Neural progenitor cell (in vitro differentiated cells): ENCODE measurements around the gene ANKS1B. TPM values are rescaled to one million over a fixed set of nuclear protein-coding genes. Genes with fewer than 3 reads are reported as not detected.
A peak's percentile ranks its signal among the peaks of the same experiment; 100 is the strongest.

Experiments
- DNase-seq: peaks from one replicate; pipeline ENCODE4 v3.0.0-alpha.2; 2016; ENCODE audit warnings: low spot score
- H2AFZ ChIP-seq: fragments of 200-600 bp; sonication (generic); replicated peaks from 2 replicates; pipeline ENCODE4 v1.6.1; 2016; ENCODE audit warnings: antibody characterized with exemption
- H3F3A ChIP-seq: fragments of 200-600 bp; sonication (generic); 2 replicates; pipeline ENCODE4 v1.6.1; 2016; ENCODE audit warnings: antibody characterized with exemption, low read depth
- H3K27ac ChIP-seq: fragments of 200-600 bp; sonication (generic); 2 replicates; pipeline ENCODE4 v1.5.1; 2016; ENCODE audit warnings: mild to moderate bottlenecking
- H3K27me3 ChIP-seq: fragments of 200-600 bp; sonication (generic); 2 replicates; pipeline ENCODE4 v1.6.1; 2016; ENCODE audit warnings: mild to moderate bottlenecking, moderate library complexity
- H3K36me3 ChIP-seq: fragments of 200-600 bp; sonication (generic); 2 replicates; pipeline ENCODE4 v1.5.1; 2016
- H3K4me1 ChIP-seq: fragments of 200-600 bp; sonication (generic); 2 replicates; pipeline ENCODE4 v1.6.1; 2016; ENCODE audit warnings: mixed run types
- H3K4me2 ChIP-seq: fragments of 200-600 bp; sonication (generic); 2 replicates; pipeline ENCODE4 v1.6.1; 2016
- H3K4me3 ChIP-seq: fragments of 200-600 bp; sonication (generic); 2 replicates; pipeline ENCODE4 v1.5.1; 2016
- H3K79me2 ChIP-seq: fragments of 200-600 bp; sonication (generic); 2 replicates; pipeline ENCODE4 v1.6.1; 2016; ENCODE audit warnings: low read depth
- H3K9ac ChIP-seq: fragments of 200-600 bp; sonication (generic); 2 replicates; pipeline ENCODE4 v1.6.1; 2016
- H3K9me3 ChIP-seq: fragments of 200-600 bp; sonication (generic); 2 replicates; pipeline ENCODE4 v1.5.1; 2016; ENCODE audit warnings: low read depth
- H4K20me1 ChIP-seq: fragments of 200-600 bp; sonication (generic); 2 replicates; pipeline ENCODE4 v1.6.1; 2016; ENCODE audit warnings: low read depth
- H3K27ac Mint-ChIP-seq: 3 replicates; pipeline ENCODE4 v1.8.0; 2021; ENCODE audit warnings: mixed read lengths
- H3K27me3 Mint-ChIP-seq: 2 replicates; pipeline ENCODE4 v1.8.0; 2022; ENCODE audit warnings: low read depth, mild to moderate bottlenecking, inconsistent platforms, moderate library complexity, mixed read lengths; ENCODE audit not compliant: insufficient read depth
- H3K36me3 Mint-ChIP-seq: 3 replicates; pipeline ENCODE4 v1.8.0; 2021; ENCODE audit warnings: mixed read lengths
- H3K4me1 Mint-ChIP-seq: 3 replicates; pipeline ENCODE4 v1.8.0; 2021; ENCODE audit warnings: mixed read lengths
- H3K4me3 Mint-ChIP-seq: 3 replicates; pipeline ENCODE4 v1.8.0; 2021; ENCODE audit warnings: mild to moderate bottlenecking, moderate library complexity, mixed read lengths
- H3K9me3 Mint-ChIP-seq: 3 replicates; pipeline ENCODE4 v1.8.0; 2020; ENCODE audit warnings: mixed read lengths
- EZH2 ChIP-seq: fragments of 200-600 bp; sonication (generic); IDR thresholded peaks from 2 replicates; pipeline ENCODE4 v1.6.1; 2017; ENCODE audit warnings: antibody characterized with exemption, mild to moderate bottlenecking, moderate library complexity
- EZH2phosphoT487 ChIP-seq: fragments of 200-600 bp; sonication (generic); IDR thresholded peaks from 2 replicates; pipeline ENCODE4 v1.6.1; 2017; ENCODE audit warnings: antibody characterized with exemption
- total RNA-seq: library from RNA; depleted of rRNA; stranded (reverse); fragments of >200 nt; gene quantifications from 2 replicates; pipeline ENCODE4 v1.2.3, GENCODE V29; 2015; ENCODE audit warnings: low replicate concordance
- TF ChIP-seq, protein P1 (sequence below): fragments of 200-600 bp; sonication (generic); IDR thresholded peaks from 2 replicates; pipeline ENCODE4 v1.5.1; 2017; ENCODE audit warnings: antibody characterized with exemption, mild to moderate bottlenecking

Gene ANKS1B
- total RNA-seq, 1 donor from 2014 or later, result 7.9 TPM

DNA sequence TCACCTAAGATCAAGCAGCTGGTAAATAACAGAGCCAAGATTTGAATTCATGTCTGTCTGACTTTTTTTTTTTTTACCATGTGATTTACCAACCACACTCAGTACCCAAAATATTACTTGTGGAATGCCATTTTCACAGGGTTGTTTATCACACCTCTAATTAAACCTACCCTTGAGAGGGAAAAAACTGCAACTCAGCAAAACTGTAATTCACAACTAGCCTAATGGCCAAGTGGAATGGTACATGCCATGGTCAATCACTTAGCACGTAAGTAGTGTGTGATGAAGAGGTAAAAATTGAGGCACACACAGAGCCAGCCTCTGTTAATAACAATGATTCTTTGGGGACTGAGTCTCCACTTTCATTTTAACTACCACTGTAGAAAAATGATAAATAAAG, 750.0 kb downstream of the ANKS1B start:
- Histone ChIP-seq H3F3A (peaks cover 6% of the 10 kb centered on the region), H3K4me3 (no peak overlapping the region), H3K9ac (no peak overlapping the region), H3K4me1 (peaks cover 28% of the 10 kb centered on the region), H3K79me2 (no peaks in the 10 kb centered on the region), H3K36me3 (no peaks in the 10 kb centered on the region), H3K27ac (no peak overlapping the region), H4K20me1 (no peaks in the 10 kb centered on the region), H2AFZ (no peak overlapping the region), H3K27me3 (no peaks in the 10 kb centered on the region), H3K4me2 (no peak overlapping the region), H3K9me3 (no peaks in the 10 kb centered on the region)
- Mint-ChIP-seq H3K36me3 (peaks cover 6% of the 10 kb centered on the region), H3K4me1 (peaks cover 27% of the 10 kb centered on the region), H3K9me3 (peaks cover 21% of the 10 kb centered on the region), H3K4me3 (no peak overlapping the region), H3K27me3 (peaks cover 3% of the 10 kb centered on the region), H3K27ac (no peak overlapping the region)
- TF ChIP-seq, protein P1, sequence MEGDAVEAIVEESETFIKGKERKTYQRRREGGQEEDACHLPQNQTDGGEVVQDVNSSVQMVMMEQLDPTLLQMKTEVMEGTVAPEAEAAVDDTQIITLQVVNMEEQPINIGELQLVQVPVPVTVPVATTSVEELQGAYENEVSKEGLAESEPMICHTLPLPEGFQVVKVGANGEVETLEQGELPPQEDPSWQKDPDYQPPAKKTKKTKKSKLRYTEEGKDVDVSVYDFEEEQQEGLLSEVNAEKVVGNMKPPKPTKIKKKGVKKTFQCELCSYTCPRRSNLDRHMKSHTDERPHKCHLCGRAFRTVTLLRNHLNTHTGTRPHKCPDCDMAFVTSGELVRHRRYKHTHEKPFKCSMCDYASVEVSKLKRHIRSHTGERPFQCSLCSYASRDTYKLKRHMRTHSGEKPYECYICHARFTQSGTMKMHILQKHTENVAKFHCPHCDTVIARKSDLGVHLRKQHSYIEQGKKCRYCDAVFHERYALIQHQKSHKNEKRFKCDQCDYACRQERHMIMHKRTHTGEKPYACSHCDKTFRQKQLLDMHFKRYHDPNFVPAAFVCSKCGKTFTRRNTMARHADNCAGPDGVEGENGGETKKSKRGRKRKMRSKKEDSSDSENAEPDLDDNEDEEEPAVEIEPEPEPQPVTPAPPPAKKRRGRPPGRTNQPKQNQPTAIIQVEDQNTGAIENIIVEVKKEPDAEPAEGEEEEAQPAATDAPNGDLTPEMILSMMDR, result no peak
- TF ChIP-seq EZH2phosphoT487 (no peak), EZH2 (no peak)
- no peak for DNase-seq

DNA sequence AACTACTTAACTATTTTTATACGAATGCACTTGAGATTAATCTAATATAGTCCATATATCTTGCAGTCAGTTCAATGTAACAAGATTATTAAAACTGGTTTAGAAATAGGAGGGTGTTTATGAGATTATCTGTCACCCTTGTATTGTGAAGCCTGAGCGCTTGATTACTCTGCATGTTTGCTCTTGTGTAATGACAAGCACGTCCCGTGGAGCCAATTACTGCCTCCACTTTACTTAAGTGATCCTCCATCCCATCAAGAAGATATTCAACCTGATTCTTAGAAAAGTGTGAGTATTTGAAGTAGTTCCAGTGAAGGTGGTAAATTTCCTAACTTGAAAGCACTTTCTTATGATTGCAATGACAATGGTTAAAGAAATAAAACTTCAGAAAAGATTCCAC, 752.4 kb downstream of the ANKS1B start:
- Histone ChIP-seq H3F3A (no peaks in the 10 kb centered on the region), H2AFZ (no peak overlapping the region), H3K4me1 (peaks cover 14% of the 10 kb centered on the region), H3K9me3 (no peaks in the 10 kb centered on the region), H3K9ac (no peak overlapping the region), H3K4me2 (peak overlapping the region; percentile 46), H3K79me2 (no peaks in the 10 kb centered on the region), H3K27me3 (no peaks in the 10 kb centered on the region), H4K20me1 (no peaks in the 10 kb centered on the region), H3K4me3 (no peak overlapping the region), H3K36me3 (no peaks in the 10 kb centered on the region), H3K27ac (no peak overlapping the region)
- peaks cover 11% of the 10 kb centered on the region for H3K4me1 Mint-ChIP-seq
- H3K27me3 Mint-ChIP-seq, result no peaks in the 10 kb centered on the region
- no peak for TF ChIP-seq EZH2phosphoT487
- no peak for TF ChIP-seq EZH2
- TF ChIP-seq, protein P1, result no peak
- H3K4me3 Mint-ChIP-seq, result no peak overlapping the region
- H3K36me3 Mint-ChIP-seq, result peaks cover 2% of the 10 kb centered on the region
- H3K9me3 Mint-ChIP-seq, result peaks cover 10% of the 10 kb centered on the region
- peak; percentile 41 for DNase-seq
- H3K27ac Mint-ChIP-seq, result no peak overlapping the region

DNA sequence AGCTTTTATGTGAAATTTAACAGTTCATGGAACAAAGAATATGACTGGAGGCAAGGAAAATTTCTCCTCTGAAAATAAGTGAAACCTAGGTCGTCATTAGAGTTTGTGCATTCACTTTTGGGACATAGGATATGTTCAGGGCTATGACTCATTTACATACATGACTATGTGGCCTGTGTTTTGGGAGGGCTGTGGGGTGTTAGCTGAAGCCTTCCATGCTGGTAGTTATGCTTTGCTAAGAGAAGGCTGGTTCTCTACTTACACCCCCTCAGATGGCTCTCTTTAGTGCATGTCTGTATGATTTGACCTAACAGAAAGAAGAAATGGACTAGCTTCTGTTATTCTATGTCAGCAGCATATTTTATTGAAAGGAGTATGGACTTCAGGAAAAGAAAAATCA, 753.7 kb downstream of the ANKS1B start:
- Histone ChIP-seq H3K4me3 (no peak overlapping the region), H3F3A (no peaks in the 10 kb centered on the region), H3K9ac (no peak overlapping the region), H3K27ac (no peak overlapping the region), H3K4me1 (peaks cover 14% of the 10 kb centered on the region), H3K79me2 (no peaks in the 10 kb centered on the region), H3K36me3 (no peaks in the 10 kb centered on the region), H4K20me1 (no peaks in the 10 kb centered on the region), H2AFZ (no peak overlapping the region), H3K4me2 (no peak overlapping the region), H3K9me3 (no peaks in the 10 kb centered on the region), H3K27me3 (no peaks in the 10 kb centered on the region)
- Mint-ChIP-seq H3K36me3 (no peaks in the 10 kb centered on the region), H3K27me3 (no peaks in the 10 kb centered on the region), H3K27ac (no peak overlapping the region), H3K4me3 (no peak overlapping the region), H3K9me3 (peaks cover under 1% of the 10 kb centered on the region), H3K4me1 (peaks cover 11% of the 10 kb centered on the region)
- no peak for TF ChIP-seq EZH2
- TF ChIP-seq EZH2phosphoT487, result no peak
- TF ChIP-seq, protein P1, result no peak
- DNase-seq, result no peak
